HUES6 (cell line): ENCODE measurements around the gene KCNQ4.
A peak's percentile ranks its signal among the peaks of the same experiment; 100 is the strongest.

Experiments
- H3K27ac ChIP-seq: 2 replicates; pipeline ENCODE4 v1.7.0; 2013; ENCODE audit warnings: low read depth, mild to moderate bottlenecking, low read length, inconsistent platforms
- H3K27me3 ChIP-seq: 2 replicates; pipeline ENCODE4 v1.6.1; 2013; ENCODE audit warnings: low read length; ENCODE audit not compliant: control insufficient read depth, insufficient read depth
- H3K36me3 ChIP-seq: 2 replicates; pipeline ENCODE4 v1.6.1; 2013; ENCODE audit warnings: low read length; ENCODE audit not compliant: control insufficient read depth, insufficient read depth
- H3K4me1 ChIP-seq: 2 replicates; pipeline ENCODE4 v1.6.1; 2013; ENCODE audit warnings: low read length; ENCODE audit not compliant: control insufficient read depth, insufficient read depth
- H3K4me3 ChIP-seq: 2 replicates; pipeline ENCODE4 v1.5.1; 2013; ENCODE audit warnings: low read depth, low read length
- H3K9ac ChIP-seq: one replicate; pipeline ENCODE4 v1.6.1; 2013; ENCODE audit warnings: mild to moderate bottlenecking, low read length
- H3K9me3 ChIP-seq: 2 replicates; pipeline ENCODE4 v1.6.1; 2013; ENCODE audit warnings: low read depth, low read length; ENCODE audit not compliant: control insufficient read depth, insufficient read depth

KCNQ4 gene

DNA sequence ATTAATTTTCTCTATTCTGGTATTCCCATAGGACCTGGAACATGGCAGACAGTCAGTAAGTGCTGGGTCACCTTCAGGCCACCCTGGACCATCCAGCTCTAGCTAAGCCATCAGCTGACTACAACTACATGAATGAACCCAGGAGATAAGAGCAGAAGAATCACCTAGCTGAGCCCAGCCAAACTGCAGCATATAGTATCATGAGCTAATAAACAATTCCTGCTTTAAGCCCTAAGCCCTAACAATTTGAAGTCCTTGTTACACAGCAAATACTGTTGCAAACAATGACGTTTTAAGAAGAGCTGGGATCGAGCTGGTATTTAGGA is 92.8 kb downstream of the KCNQ4 start:
- Histone ChIP-seq H3K4me1 (peaks cover 11% of the 10 kb centered on the region), H3K36me3 (no peaks in the 10 kb centered on the region), H3K4me3 (no peak overlapping the region), H3K9ac (no peak overlapping the region), H3K27me3 (no peaks in the 10 kb centered on the region; the same call in 1 of the 2 replicates), H3K9me3 (peaks cover 8% of the 10 kb centered on the region), H3K27ac (no peak overlapping the region)

DNA sequence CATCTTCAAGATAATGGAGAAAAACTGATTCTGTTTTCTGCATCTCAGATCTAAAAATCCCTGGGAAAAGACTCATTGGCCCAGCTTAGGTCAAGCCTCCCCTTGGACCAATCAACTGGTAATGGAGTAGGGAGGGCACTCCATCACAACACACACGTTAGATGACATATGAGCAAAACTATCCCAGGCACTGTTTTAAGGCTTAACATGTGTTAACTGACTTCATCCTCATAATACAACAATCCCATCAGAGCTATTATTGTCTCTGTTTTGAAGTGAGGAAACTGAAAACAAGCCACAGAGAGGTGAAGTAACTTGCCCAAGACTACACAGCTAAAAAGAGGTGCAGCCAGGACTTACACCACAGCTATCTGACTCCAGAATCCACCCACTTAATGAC is 93.3 kb downstream of the KCNQ4 start:
- no peak overlapping the region for H3K4me3 ChIP-seq
- H3K27me3 ChIP-seq: no peaks in the 10 kb centered on the region; the same call in 1 of the 2 replicates
- H3K27ac ChIP-seq: no peak overlapping the region
- peaks cover 11% of the 10 kb centered on the region for H3K4me1 ChIP-seq
- no peak overlapping the region for H3K9ac ChIP-seq
- no peaks in the 10 kb centered on the region for H3K36me3 ChIP-seq
- peaks cover 8% of the 10 kb centered on the region for H3K9me3 ChIP-seq

DNA sequence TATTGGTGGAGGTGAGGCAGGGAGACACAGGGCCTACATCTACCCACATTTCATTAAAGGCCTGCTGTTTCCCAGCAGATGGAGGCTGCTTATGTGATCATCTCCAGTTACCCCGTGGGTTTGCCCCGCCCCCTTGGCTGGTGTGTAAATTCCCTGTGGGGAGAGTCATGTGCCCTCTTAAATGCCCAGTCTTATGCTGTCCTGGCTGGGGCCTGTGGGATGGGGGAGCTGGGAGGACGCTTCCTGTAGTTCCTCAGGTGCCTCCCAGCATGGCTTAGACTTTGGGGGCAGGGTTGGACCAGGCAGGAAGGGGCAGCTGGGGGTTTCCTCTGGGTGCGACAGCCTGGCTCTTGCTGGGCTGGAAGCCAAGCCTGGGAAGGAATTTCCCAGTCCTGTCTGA is 94.1 kb downstream of the KCNQ4 start:
- Histone ChIP-seq H3K4me3 (no peak overlapping the region), H3K27ac (no peak overlapping the region), H3K36me3 (no peaks in the 10 kb centered on the region), H3K4me1 (peaks cover 11% of the 10 kb centered on the region), H3K9me3 (peaks cover 8% of the 10 kb centered on the region), H3K9ac (no peak overlapping the region), H3K27me3 (no peaks in the 10 kb centered on the region; the same call in 1 of the 2 replicates)

DNA sequence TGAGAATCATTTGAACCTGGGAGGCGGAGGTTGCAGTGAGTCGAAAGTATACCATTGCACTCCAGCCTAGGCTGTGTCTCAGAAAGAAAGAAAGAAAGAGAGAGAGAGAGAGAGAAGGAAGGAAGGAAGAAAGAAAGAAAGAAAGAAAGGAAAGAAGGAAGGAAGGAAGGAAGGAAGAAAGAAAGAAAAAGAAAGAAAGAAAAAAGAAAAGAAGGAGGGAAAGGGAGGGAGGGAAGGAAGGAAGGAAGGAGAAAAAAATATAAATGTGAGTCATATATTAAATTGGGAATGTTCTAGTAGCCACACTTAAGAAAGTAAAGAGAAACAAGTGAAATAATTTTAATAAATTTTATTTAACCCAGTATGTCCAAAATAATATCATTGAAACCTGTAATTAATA is 95.3 kb downstream of the KCNQ4 start:
- Histone ChIP-seq H3K27ac (no peak overlapping the region), H3K9me3 (peaks cover 8% of the 10 kb centered on the region), H3K36me3 (no peaks in the 10 kb centered on the region), H3K4me1 (peaks cover 11% of the 10 kb centered on the region), H3K27me3 (peaks cover 8% of the 10 kb centered on the region), H3K9ac (no peak overlapping the region), H3K4me3 (no peak overlapping the region)

DNA sequence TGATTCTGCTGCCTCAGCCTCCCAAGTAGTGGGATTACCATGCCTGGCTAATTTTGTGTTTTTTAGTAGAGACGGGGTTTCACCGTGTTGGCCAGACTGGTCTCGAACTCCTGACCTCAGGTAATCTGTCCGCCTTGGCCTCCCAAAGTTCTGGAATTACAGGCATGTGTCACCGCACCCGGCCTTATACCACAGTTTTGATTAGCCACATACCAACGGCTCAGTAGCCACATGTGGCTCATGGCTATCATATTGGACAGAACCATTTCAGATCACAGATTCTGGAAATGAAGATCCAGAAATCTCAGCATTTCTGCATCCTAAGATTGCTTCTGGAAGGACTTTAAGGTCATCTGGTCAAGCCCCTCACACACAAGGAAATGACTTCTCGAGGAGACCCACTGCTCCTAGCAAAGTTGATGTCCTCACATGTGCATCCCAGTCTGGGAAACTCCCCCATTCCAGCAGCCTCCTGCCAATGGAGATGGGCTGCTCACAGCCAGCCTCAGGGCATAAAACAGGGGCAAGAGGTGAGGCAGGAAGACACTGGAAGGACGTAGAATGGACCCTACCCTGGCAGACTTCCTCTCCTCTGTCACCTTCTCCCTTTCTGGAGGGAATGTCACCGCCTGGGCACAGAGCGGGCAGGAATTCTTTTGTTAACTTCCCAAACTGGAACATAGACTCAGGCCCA is 96.0 kb downstream of the KCNQ4 start:
- H3K4me1 ChIP-seq: peaks cover 11% of the 10 kb centered on the region
- peaks cover 8% of the 10 kb centered on the region for H3K9me3 ChIP-seq
- H3K27ac ChIP-seq: no peak overlapping the region
- no peaks in the 10 kb centered on the region for H3K36me3 ChIP-seq
- H3K4me3 ChIP-seq: no peak overlapping the region
- no peak overlapping the region for H3K9ac ChIP-seq
- H3K27me3 ChIP-seq: peaks cover 16% of the 10 kb centered on the region

DNA sequence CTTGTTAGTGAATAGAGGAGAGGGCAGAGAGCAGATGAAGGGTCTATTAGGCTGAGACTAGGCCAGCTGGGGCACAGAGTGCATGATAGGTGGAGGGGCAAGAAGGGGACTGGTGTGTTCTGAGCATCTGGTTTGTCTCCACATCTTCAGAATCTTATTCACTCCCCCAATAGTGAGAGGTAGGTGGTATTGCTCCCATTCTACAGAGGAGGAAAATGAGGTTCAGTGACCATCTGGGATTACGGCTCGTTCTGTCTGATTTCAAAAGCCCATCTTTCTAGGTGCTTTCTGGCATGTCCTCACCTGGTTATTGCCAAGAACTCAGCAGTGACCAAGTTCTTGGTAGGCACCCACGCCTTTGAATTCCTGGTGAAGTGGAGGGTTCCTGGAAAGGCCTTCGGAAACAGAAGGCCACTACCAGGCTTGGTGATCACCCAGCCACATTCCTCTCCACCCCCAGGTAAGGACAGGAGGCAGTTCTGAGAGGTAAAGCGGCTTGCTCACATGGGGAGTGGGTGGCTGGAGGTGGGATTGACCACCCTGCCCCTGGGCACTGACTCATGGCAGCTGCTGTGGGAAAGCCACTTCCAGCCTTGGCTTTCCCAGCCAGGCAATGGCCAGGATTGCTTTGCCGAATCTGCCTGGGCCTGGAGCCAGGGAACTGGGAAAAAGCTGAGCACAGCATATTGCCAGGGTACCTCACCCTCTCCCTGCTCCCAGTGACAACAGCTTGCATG is 97.4 kb downstream of the KCNQ4 start:
- H3K27me3 ChIP-seq: peaks cover 24% of the 10 kb centered on the region
- H3K9me3 ChIP-seq: peaks cover 8% of the 10 kb centered on the region
- H3K9ac ChIP-seq: no peak overlapping the region
- H3K36me3 ChIP-seq: no peaks in the 10 kb centered on the region
- H3K4me1 ChIP-seq: peaks cover 11% of the 10 kb centered on the region
- no peak overlapping the region for H3K4me3 ChIP-seq
- no peak overlapping the region for H3K27ac ChIP-seq

DNA sequence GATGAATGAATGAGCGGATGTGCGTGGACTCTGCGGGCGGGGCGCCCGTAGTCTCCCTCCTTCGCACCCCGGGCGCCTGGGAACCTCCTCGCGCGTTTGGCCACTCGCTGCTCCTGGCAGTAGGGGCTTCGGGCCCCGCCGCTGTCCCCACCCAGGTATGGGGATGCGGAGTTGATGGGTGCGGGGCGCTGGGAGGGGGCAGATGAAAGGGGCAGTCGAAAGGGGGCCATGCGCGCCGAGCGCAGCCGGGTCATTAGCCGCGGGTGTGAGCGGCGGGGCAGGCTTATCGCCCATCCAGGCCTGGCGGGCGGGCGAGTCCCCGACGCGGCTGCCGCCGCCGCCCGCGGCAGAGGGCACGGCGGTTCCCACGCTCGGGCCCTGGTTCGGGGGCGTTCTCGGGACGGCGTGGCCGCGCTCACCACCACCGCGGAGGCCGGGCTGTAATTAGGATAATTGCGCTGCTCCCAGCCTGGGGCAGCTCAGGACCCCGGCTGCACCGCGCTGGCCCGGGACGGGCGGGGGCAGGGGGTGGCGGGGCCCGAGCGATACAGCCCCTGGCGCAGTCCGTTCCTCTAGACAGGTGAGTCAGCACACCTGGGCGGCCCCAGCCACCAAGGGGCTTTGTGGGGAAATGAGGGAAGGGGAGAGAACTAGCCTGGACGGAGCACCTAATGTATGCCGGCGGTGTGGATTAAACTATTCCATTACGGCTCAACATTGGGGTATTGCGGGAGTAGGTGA is 100.6 kb downstream of the KCNQ4 start:
- Histone ChIP-seq H3K4me3 (peak overlapping the region; percentile 58), H3K9me3 (no peaks in the 10 kb centered on the region), H3K9ac (no peak overlapping the region), H3K36me3 (no peaks in the 10 kb centered on the region), H3K27ac (no peak overlapping the region), H3K27me3 (peaks cover 45% of the 10 kb centered on the region), H3K4me1 (peaks cover 6% of the 10 kb centered on the region)

DNA sequence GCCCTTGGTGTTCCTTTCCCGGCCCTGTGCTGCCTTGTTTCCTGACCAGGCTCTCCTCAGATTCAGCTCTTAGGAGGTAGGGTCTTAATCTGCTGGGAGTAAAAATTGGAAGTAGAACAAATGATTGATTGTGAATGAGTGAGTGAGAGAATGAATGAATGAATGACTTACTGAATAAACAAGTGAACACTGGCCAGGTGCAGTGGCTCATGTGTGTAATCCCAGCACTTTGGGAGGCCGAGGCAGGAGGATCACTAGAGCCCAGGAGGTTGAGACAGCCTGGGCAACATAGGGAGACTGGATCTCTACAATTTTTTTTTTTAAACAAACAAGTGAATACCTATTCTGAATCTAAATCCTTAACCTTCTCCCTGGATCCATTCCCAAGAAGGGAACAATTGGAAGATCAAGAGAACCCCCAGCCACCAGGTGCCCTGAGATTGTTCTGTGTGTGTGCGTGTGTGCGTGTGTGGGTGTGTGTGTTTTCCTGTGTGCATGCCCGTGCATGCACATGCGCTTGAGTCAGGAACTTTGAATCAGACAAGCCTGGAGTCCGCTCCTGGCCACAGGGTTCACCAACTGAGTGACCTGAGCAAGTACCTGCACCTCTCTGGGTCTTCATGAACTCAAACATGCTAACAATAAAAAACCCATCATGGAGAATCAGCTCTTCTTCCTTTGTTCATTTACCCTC is 102.9 kb downstream of the KCNQ4 start:
- H3K9me3 ChIP-seq: no peaks in the 10 kb centered on the region
- H3K36me3 ChIP-seq: no peaks in the 10 kb centered on the region
- no peaks in the 10 kb centered on the region for H3K4me1 ChIP-seq
- no peak overlapping the region for H3K27ac ChIP-seq
- peaks cover 48% of the 10 kb centered on the region for H3K27me3 ChIP-seq
- H3K9ac ChIP-seq: no peak overlapping the region
- H3K4me3 ChIP-seq: no peak overlapping the region

DNA sequence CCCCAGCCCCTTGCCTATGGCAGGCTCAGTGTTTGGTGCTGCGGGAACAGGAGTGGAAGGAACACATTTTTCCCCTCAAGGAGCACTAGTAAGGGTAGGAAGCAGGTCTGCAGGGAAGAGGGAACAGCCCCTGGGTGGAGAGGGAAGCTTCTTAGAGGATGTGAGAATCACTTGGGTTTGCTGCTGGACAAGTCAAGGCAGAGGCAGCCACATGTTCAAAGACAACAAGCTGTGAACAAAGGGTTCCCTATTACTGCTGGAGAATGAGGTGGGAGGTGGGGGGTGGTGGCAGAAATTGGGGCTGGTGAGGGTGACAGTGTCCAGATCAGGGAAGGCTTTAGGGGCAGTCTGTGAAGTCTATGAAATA is 103.4 kb downstream of the KCNQ4 start:
- Histone ChIP-seq H3K4me1 (no peaks in the 10 kb centered on the region), H3K36me3 (no peaks in the 10 kb centered on the region), H3K27me3 (peaks cover 48% of the 10 kb centered on the region), H3K4me3 (no peak overlapping the region), H3K27ac (no peak overlapping the region), H3K9me3 (no peaks in the 10 kb centered on the region), H3K9ac (no peak overlapping the region)

DNA sequence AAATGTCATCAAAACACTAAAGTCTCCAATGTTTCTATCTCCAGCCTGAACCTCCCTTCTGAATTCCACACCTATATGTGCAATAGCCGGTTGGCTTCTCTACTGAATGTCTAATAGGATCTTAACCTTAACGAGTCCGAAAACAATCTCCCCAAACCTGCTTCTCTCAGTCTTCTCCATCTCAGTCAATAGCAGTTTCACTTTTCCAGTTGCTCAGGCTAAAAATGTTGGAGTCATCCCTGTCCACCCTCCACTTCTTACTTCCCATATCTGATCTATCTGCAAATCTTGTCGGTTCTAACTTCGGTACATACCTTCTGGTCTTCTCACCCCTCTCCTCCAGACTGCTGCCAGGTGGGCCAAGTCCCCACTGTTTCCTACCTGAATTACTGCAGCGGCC is 104.1 kb downstream of the KCNQ4 start:
- Histone ChIP-seq H3K4me3 (no peak overlapping the region), H3K27ac (no peak overlapping the region)

More for the DNA sequence above, 104.1 kb downstream of the KCNQ4 start:
- no peaks in the 10 kb centered on the region for H3K4me1 ChIP-seq
- no peaks in the 10 kb centered on the region for H3K36me3 ChIP-seq
- H3K27me3 ChIP-seq: peaks cover 48% of the 10 kb centered on the region
- no peak overlapping the region for H3K9ac ChIP-seq
- no peaks in the 10 kb centered on the region for H3K9me3 ChIP-seq
